DMS79 (cell line): ENCODE results near the gene GLA.

Source experiments
- DNase-seq: peaks from one replicate; lab custom pipeline; 2025; lab: John Stamatoyannopoulos, UW

Gene GLA

DNA sequence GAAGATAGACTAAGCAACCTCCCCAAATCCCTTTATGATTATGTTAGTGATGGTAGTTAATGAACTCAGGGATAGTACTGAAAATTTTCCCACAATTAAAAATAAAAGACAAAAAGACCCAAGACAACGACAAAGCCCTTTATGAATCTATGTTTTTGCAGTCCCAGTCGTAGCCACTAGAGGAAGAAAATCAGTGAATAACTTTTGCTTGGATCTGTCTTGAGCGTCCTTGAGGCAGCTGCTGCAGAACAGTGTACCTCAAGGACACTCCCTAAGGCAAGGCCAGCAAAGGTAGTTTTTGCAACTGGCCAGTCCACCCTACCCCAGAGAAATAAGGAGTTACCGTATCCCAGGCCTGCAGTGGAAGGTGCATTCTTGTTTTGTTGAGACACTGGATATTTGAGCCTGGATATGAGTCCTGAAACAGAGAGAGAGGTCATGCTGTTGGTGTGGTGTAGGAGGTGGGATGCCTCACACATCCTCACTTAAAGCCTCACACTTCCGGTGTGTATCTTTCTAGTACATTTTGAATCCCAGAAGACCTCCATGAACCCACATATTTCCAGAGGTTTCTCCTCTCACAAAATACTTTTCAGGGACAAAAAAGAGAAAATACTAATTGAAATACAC lies 50.4 kb downstream of the GLA start:
- no peak for DNase-seq

DNA sequence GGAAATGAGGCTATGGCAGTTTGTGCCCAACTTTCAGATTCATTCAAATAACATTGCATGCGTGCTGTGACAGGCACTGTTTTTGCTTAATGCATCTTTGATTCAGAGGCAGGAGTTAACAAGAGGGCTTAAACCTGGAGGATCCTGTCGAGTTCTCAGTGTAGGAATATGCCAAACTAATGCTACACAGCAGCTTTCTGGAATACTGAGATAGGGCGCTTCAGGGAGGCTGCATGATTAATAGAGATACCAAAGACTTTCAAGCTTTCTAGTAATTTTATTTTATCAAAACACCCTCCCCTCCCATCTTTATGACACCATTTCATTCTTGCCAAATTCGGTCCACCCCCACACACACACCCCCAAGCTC lies 58.5 kb downstream of the GLA start:
- DNase-seq: no peak

DNA sequence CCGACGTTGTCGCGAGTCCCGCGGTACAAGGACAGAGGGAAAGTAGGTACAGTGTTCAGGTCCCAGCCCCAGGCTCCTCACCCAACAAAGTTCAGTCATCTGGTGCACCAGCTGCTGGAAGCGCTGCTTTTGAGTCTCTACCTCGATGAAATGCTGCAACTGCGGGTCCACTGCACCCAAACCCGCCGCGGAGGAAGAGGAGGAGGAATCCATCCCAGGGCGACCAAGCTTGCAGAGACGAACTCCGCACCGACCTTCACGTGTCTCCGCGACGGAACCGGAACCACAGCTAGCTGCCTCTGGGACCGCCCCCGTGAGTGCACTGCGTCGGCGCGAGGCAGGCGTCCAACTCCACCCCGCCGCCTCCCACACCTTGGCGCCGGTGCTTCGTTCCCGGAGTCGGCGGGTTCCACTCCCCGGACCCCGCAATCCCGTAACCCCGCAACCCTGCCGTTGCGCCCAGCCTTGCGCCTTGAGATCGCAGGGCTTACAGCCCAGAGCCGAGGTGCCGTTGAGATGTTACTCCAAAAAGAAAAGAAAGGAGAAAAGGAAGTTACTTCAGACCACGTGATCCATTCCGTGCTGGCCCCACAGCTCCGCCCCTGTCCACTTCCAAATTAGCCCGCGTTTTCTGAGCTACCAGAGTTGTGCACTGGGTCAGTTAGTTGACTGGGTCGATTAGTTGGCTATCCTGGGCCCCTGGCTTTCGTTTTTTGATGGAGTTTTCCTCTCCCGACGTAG lies 59.1 kb downstream of the GLA start, which contains the start of gene TIMM8A:
TSS of gene TIMM8A (minus strand) at position 291 of the 741 bp plus-strand sequence. CDS start at position 213, 78 bp downstream.
- peak; percentile 25 for DNase-seq

DNA sequence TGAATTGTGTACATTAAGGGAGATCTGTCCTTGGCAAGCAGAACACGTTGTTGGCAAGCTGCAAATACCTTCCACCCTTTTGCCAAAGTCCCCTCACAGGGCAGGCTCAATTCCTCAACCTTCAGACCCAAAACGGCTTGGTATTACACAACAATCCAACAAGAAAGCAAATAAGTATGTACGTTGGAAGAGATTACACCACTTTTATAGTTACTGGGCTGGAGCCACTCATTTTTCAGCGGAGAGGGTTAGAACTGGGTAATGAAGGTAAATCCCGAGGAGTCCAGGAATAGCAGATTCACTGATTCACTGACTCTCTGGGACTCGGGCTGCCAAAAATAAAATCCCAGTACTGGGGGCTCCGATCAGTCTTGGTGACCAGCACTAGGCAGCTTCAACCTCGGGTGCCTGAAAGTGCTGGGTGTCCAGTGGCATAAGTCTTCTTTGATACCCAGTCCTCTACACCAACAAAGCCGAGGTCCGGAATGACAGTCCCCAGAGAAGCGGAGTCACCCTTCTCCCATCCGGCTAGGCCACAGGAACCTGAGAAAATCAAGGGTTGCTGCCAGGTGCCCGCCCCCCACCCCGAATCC lies 59.8 kb downstream of the GLA start:
- DNase-seq: no peak
